ENCODE data around the gene TEX261. TPM values are rescaled to one million over a fixed set of nuclear protein-coding genes. Genes with fewer than 3 reads are reported as not detected.

Gene TEX261
- total and polyA plus RNA-seq, 2 donors (not counting 3 experiments of a cell fraction or from before 2014, with no cell fraction given), result 71.2 to 98.1 TPM

DNA sequence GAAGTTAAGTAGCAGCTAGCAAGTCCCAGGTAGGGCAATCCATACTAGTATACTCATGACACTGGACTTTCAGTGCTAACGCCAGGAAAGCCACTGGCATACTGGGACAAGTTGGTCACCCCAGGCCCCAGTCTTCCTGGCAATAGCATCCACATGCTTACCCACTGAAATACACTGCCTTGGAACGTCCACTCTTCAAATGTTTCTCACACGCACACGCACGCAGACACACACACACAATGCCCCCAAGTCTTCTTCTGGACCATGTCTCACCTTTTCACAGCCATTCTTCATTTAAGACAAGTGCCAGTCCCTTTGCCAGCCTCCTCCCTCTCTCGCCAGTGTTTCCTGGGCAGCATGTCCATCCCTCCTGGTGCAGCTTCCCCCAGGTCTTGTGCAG, 8.7 kb upstream of the TEX261 start:
- TF ChIP-seq POLR2A (IDR thresholded peaks at IDR 0.05; ENCODE audit: low read depth, low read length) (no peak), GATA2 (IDR thresholded peaks at IDR 0.05; ENCODE audit: insufficient read depth, insufficient read length, low read depth, low read length) (no peak), EZH2 (IDR thresholded peaks at IDR 0.05; ENCODE audit: borderline replicate concordance, low read depth, low read length, severe bottlenecking) (no peak), JUN (IDR thresholded peaks at IDR 0.05; ENCODE audit: borderline replicate concordance, insufficient read depth, insufficient read length, low read depth) (no peak), MYC (IDR thresholded peaks at IDR 0.05; ENCODE audit: low read depth, low read length) (no peak), FOS (IDR thresholded peaks at IDR 0.05; ENCODE audit: borderline replicate concordance, insufficient read depth, low read length) (no peak), POLR2AphosphoS5 (IDR thresholded peaks at IDR 0.05; ENCODE audit: insufficient read depth, low read depth, low read length) (no peak)
- TF ChIP-seq, protein P1, sequence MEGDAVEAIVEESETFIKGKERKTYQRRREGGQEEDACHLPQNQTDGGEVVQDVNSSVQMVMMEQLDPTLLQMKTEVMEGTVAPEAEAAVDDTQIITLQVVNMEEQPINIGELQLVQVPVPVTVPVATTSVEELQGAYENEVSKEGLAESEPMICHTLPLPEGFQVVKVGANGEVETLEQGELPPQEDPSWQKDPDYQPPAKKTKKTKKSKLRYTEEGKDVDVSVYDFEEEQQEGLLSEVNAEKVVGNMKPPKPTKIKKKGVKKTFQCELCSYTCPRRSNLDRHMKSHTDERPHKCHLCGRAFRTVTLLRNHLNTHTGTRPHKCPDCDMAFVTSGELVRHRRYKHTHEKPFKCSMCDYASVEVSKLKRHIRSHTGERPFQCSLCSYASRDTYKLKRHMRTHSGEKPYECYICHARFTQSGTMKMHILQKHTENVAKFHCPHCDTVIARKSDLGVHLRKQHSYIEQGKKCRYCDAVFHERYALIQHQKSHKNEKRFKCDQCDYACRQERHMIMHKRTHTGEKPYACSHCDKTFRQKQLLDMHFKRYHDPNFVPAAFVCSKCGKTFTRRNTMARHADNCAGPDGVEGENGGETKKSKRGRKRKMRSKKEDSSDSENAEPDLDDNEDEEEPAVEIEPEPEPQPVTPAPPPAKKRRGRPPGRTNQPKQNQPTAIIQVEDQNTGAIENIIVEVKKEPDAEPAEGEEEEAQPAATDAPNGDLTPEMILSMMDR (IDR thresholded peaks at IDR 0.05; ENCODE audit: extremely low read depth in 1 of 2, insufficient read depth in 1 of 2, low read depth in 1 of 2, low read length in 2 of 2), result no peak
- TF ChIP-seq, protein P2, sequence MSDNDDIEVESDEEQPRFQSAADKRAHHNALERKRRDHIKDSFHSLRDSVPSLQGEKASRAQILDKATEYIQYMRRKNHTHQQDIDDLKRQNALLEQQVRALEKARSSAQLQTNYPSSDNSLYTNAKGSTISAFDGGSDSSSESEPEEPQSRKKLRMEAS (IDR thresholded peaks at IDR 0.05; ENCODE audit: insufficient read depth, insufficient read length), result no peak
- H3K9me3 ChIP-seq (replicated peaks; ENCODE audit: control insufficient read depth, insufficient read depth, low read length), result no peaks in the 10 kb centered on the region
- no peaks in the 10 kb centered on the region for H3K4me1 ChIP-seq (ENCODE audit: control insufficient read depth, extremely low read depth, insufficient read depth, low read length)
- intact Hi-C loops (cut with micrococcal nuclease), result no loop called here
- no peak for DNase-seq (ENCODE audit: low read depth, low spot score)
- dilution Hi-C loops (cut with MboI; ENCODE audit: extremely low pct_ligation_motif_present, low sequenced_read_pairs), result no loop called here
- H3K27ac ChIP-seq (ENCODE audit: insufficient read depth, low read depth, low read length), result no peak overlapping the region
- no peaks in the 10 kb centered on the region for H4K20me1 ChIP-seq (replicated peaks; ENCODE audit: control insufficient read depth, extremely low read depth, insufficient read depth, low read length)
- no peak overlapping the region for H3K4me2 ChIP-seq (ENCODE audit: insufficient read depth, low read length)
- ChIA-PET CTCF (interaction anchor here (3.6 kb wide), 1 partner anchor 38 kb away, joined by 65 read pairs; no protein-coding TSS in a partner anchor), POLR2A (no interaction called here)
- H3K9ac ChIP-seq (replicated peaks; ENCODE audit: extremely low read depth, insufficient read depth, low read length), result no peak overlapping the region
- no peak overlapping the region for H3K4me3 ChIP-seq (replicated peaks in 1 of 3; ENCODE audit: insufficient read depth in 1 of 3, low read depth in 1 of 3, low read length in 3 of 3)
- H2AFZ ChIP-seq (ENCODE audit: low read depth, low read length), result no peak overlapping the region
- no peak for FAIRE-seq
- H3K9me1 ChIP-seq (replicated peaks; ENCODE audit: control insufficient read depth, extremely low read depth, insufficient read depth, low read length), result no peaks in the 10 kb centered on the region
- H3K79me2 ChIP-seq (ENCODE audit: control insufficient read depth, insufficient read depth, low read length), result no peaks in the 10 kb centered on the region
- peaks cover 4 to 5% of the 10 kb centered on the region in 2 experiments for H3K27me3 ChIP-seq (ENCODE audit: control insufficient read depth in 2 of 2, insufficient read depth in 2 of 2, low read length in 2 of 2)
- BruUV-seq (replicated peaks), result no TSS peak
- no peaks in the 10 kb centered on the region for H3K36me3 ChIP-seq (ENCODE audit: control insufficient read depth in 2 of 2, extremely low read depth in 1 of 2, insufficient read depth in 2 of 2, low read length in 2 of 2)

All from endothelial cell of umbilical vein (primary cell).